ENCODE data around the gene EHMT2. TPM values are rescaled to one million over a fixed set of nuclear protein-coding genes. Genes with fewer than 3 reads are reported as not detected.

EHMT2 gene
- total RNA-seq, 1 donor from 2014 or later: 35.8 TPM

- H3K36me3 Mint-ChIP-seq (ENCODE audit: low read depth, unreplicated experiment): peaks cover 15% of the 10 kb centered on the region
- no peak for FAIRE-seq
- Histone ChIP-seq H3K4me2 (ENCODE audit: low read length) (no peak within 1 kb of the TSS), H4K20me1 (ENCODE audit: insufficient read depth, low read length) (peaks cover 7% of the 10 kb centered on the region), H3K27me3 (ENCODE audit: insufficient read depth, low read length) (no peaks in the 10 kb centered on the region), H3K36me3 (ENCODE audit: insufficient read depth, low read length) (peaks cover 23% of the 10 kb centered on the region), H3K9me3 (ENCODE audit: insufficient read depth, low read depth, low read length) (no peaks in the 10 kb centered on the region), H2AFZ (ENCODE audit: low read depth, low read length) (no peak within 1 kb of the TSS), H3K4me3 (ENCODE audit: insufficient read depth, low read depth, low read length) (no peak within 1 kb of the TSS), H3K4me1 (ENCODE audit: insufficient read depth, low read length) (peaks cover 4% of the 10 kb centered on the region), H3K79me2 (ENCODE audit: insufficient read depth, low read length) (no peaks in the 10 kb centered on the region), H3K27ac (ENCODE audit: low read depth, low read length) (no peak within 1 kb of the TSS), H3K9ac (ENCODE audit: low read length) (no peak within 1 kb of the TSS)
- no peak within 1 kb of the TSS for H3K4me3 Mint-ChIP-seq (ENCODE audit: unreplicated experiment)
- H3K27me3 Mint-ChIP-seq (ENCODE audit: low read depth, unreplicated experiment): peaks cover 4% of the 10 kb centered on the region
- peaks cover 10% of the 10 kb centered on the region for H3K4me1 Mint-ChIP-seq (ENCODE audit: low read depth, unreplicated experiment)
- TF ChIP-seq CTCF (IDR thresholded peaks at IDR 0.05; ENCODE audit: insufficient read depth, low read depth, low read length) (no peak), EZH2 (IDR thresholded peaks at IDR 0.05; ENCODE audit: insufficient read depth, low read length) (no peak)
- no peak for DNase-seq (ENCODE audit: low read depth)
- H3K9me3 Mint-ChIP-seq (ENCODE audit: unreplicated experiment): no peaks in the 10 kb centered on the region
- H3K27ac Mint-ChIP-seq (ENCODE audit: unreplicated experiment): no peak within 1 kb of the TSS
Observed at GRCh38 chr6:31878726-31879125, 18.8 kb downstream of the EHMT2 start, which contains the start of gene SLC44A4. Gene SLC44A4 (minus strand): TSS chr6:31878997. CDS start chr6:31878980, 17 bp downstream.

- Histone ChIP-seq H3K79me2 (ENCODE audit: insufficient read depth, low read length) (no peaks in the 10 kb centered on the region), H3K27ac (ENCODE audit: low read depth, low read length) (no peak overlapping the region), H3K4me1 (ENCODE audit: insufficient read depth, low read length) (peaks cover 4% of the 10 kb centered on the region), H3K27me3 (ENCODE audit: insufficient read depth, low read length) (no peaks in the 10 kb centered on the region), H2AFZ (ENCODE audit: low read depth, low read length) (no peak overlapping the region), H3K9ac (ENCODE audit: low read length) (no peak overlapping the region), H3K36me3 (ENCODE audit: insufficient read depth, low read length) (peaks cover 18% of the 10 kb centered on the region), H3K4me2 (ENCODE audit: low read length) (no peak overlapping the region), H3K4me3 (ENCODE audit: insufficient read depth, low read depth, low read length) (no peak overlapping the region), H4K20me1 (ENCODE audit: insufficient read depth, low read length) (peaks cover 7% of the 10 kb centered on the region), H3K9me3 (ENCODE audit: insufficient read depth, low read depth, low read length) (no peaks in the 10 kb centered on the region)
- DNase-seq (ENCODE audit: low read depth) (no peak), FAIRE-seq (no peak)
- peaks cover 10% of the 10 kb centered on the region for H3K4me1 Mint-ChIP-seq (ENCODE audit: low read depth, unreplicated experiment)
- H3K36me3 Mint-ChIP-seq (ENCODE audit: low read depth, unreplicated experiment): peaks cover 15% of the 10 kb centered on the region
- H3K9me3 Mint-ChIP-seq (ENCODE audit: unreplicated experiment): no peaks in the 10 kb centered on the region
- no peak overlapping the region for H3K27ac Mint-ChIP-seq (ENCODE audit: unreplicated experiment)
- no peak for TF ChIP-seq CTCF (IDR thresholded peaks at IDR 0.05; ENCODE audit: insufficient read depth, low read depth, low read length)
- TF ChIP-seq EZH2 (IDR thresholded peaks at IDR 0.05; ENCODE audit: insufficient read depth, low read length): no peak
- H3K27me3 Mint-ChIP-seq (ENCODE audit: low read depth, unreplicated experiment): peaks cover 4% of the 10 kb centered on the region
- no peak overlapping the region for H3K4me3 Mint-ChIP-seq (ENCODE audit: unreplicated experiment)
Observed at GRCh38 chr6:31878222-31878621, 19.3 kb downstream of the EHMT2 start.

GRCh38 chr6:31877651-31878161 is 19.8 kb downstream of the EHMT2 start:
- Histone ChIP-seq H3K4me3 (ENCODE audit: insufficient read depth, low read depth, low read length) (no peak overlapping the region), H3K4me1 (ENCODE audit: insufficient read depth, low read length) (peaks cover 2% of the 10 kb centered on the region), H3K4me2 (ENCODE audit: low read length) (no peak overlapping the region), H3K9ac (ENCODE audit: low read length) (no peak overlapping the region), H3K79me2 (ENCODE audit: insufficient read depth, low read length) (no peaks in the 10 kb centered on the region), H3K9me3 (ENCODE audit: insufficient read depth, low read depth, low read length) (no peaks in the 10 kb centered on the region), H4K20me1 (ENCODE audit: insufficient read depth, low read length) (peaks cover 7% of the 10 kb centered on the region), H2AFZ (ENCODE audit: low read depth, low read length) (no peak overlapping the region), H3K36me3 (ENCODE audit: insufficient read depth, low read length) (peaks cover 17% of the 10 kb centered on the region), H3K27ac (ENCODE audit: low read depth, low read length) (no peak overlapping the region), H3K27me3 (ENCODE audit: insufficient read depth, low read length) (no peaks in the 10 kb centered on the region)
- peaks cover 10% of the 10 kb centered on the region for H3K4me1 Mint-ChIP-seq (ENCODE audit: low read depth, unreplicated experiment)
- peaks cover 4% of the 10 kb centered on the region for H3K27me3 Mint-ChIP-seq (ENCODE audit: low read depth, unreplicated experiment)
- TF ChIP-seq EZH2 (IDR thresholded peaks at IDR 0.05; ENCODE audit: insufficient read depth, low read length) (no peak), CTCF (IDR thresholded peaks at IDR 0.05; ENCODE audit: insufficient read depth, low read depth, low read length) (no peak)
- H3K9me3 Mint-ChIP-seq (ENCODE audit: unreplicated experiment): no peaks in the 10 kb centered on the region
- H3K4me3 Mint-ChIP-seq (ENCODE audit: unreplicated experiment): no peak overlapping the region
- no peak overlapping the region for H3K27ac Mint-ChIP-seq (ENCODE audit: unreplicated experiment)
- H3K36me3 Mint-ChIP-seq (ENCODE audit: low read depth, unreplicated experiment): peaks cover 15% of the 10 kb centered on the region
- DNase-seq (ENCODE audit: low read depth): no peak
- FAIRE-seq: no peak

Data from astrocyte (in vitro differentiated cells and primary cell).